Measurements from ENCODE around the gene TDRD6. TPM values are rescaled to one million over a fixed set of nuclear protein-coding genes. Genes with fewer than 3 reads are reported as not detected.

Gene TDRD6
- total and polyA plus RNA-seq, 5 donors from 2014 or later = not detected

GRCh38 chr6:46748940-46749503 is 61.3 kb downstream of the TDRD6 start:
- Histone ChIP-seq H3K27me3 (ENCODE audit: control insufficient read depth, insufficient read depth, low read length) (no peaks in the 10 kb centered on the region), H3K4me3 (ENCODE audit: low read depth, low read length) (no peak overlapping the region), H3K27ac (ENCODE audit: insufficient read depth, low read length, poor library complexity, severe bottlenecking) (no peak overlapping the region), H3K4me1 (ENCODE audit: control insufficient read depth, insufficient read depth, low read length, poor library complexity, severe bottlenecking) (no peaks in the 10 kb centered on the region), H3K36me3 (ENCODE audit: control insufficient read depth, insufficient read depth, low read length) (no peaks in the 10 kb centered on the region), H3K9me3 (ENCODE audit: control insufficient read depth in 2 of 2, low read length in 2 of 2) (no peaks in the 10 kb centered on the region)
- Mint-ChIP-seq H3K4me3 (no peak overlapping the region), H3K36me3 (no peaks in the 10 kb centered on the region), H3K27me3 (no peaks in the 10 kb centered on the region), H3K9me3 (peaks cover 0 to 5% (median 0%) of the 10 kb centered on the region in 7 donors), H3K4me1 (no peaks in the 10 kb centered on the region), H3K27ac (no peak overlapping the region)
- DNase-seq (no peak), ATAC-seq (ENCODE audit: low read depth in 2 of 2) (no peak)

DNA sequence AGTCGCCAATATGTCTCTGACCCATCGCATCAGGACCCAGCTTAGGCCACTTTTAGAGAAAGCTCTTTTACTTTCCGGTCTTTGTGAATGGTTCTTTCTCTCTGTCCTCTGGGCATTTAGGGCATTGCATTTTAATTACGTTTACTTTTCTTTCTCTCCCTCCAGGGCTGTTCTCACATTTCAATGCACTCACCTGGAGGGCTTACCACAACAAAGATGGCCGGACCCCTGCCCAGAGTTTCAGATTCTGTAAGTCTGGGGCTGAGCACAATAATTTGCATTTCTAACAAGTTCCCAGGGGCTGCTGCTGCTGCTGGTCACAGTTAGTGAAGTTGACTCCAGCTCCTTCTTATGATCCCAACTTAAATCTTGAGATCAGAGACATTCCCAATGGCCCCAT is 62.0 kb downstream of the TDRD6 start:
- Histone ChIP-seq H3K4me1 (ENCODE audit: control insufficient read depth, insufficient read depth, low read length, poor library complexity, severe bottlenecking) (no peaks in the 10 kb centered on the region), H3K9me3 (ENCODE audit: control insufficient read depth in 2 of 2, low read length in 2 of 2) (no peaks in the 10 kb centered on the region), H3K4me3 (ENCODE audit: low read depth, low read length) (no peak overlapping the region), H3K36me3 (ENCODE audit: control insufficient read depth, insufficient read depth, low read length) (no peaks in the 10 kb centered on the region), H3K27ac (ENCODE audit: insufficient read depth, low read length, poor library complexity, severe bottlenecking) (no peak overlapping the region), H3K27me3 (ENCODE audit: control insufficient read depth, insufficient read depth, low read length) (no peaks in the 10 kb centered on the region)
- DNase-seq = no peak
- Mint-ChIP-seq H3K27ac (no peak overlapping the region), H3K4me1 (no peaks in the 10 kb centered on the region), H3K27me3 (no peaks in the 10 kb centered on the region), H3K9me3 (peaks cover 0 to 3% (median 0%) of the 10 kb centered on the region in 7 donors), H3K36me3 (no peaks in the 10 kb centered on the region), H3K4me3 (no peak overlapping the region)
- no peak for ATAC-seq (ENCODE audit: low read depth in 2 of 2)

DNA sequence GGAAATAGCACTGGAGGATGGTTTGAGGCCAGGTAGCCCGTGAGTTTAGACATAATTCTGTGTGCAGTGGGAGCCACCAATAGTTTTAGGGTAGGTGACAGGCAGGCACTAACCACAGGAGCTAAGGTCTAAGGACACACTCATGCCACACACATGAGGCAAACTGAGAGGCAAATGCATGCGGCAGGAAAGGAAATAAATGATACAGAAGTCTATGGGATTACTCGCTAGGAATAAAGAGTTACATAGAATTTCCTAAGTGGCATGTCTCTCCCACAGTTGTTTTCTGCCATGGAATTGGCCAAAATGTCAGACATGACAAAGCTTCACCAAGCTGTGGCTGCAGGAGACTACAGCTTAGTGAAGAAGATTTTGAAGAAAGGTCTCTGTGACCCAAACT is 64.0 kb downstream of the TDRD6 start:
- no peak overlapping the region for H3K27ac ChIP-seq (ENCODE audit: insufficient read depth, low read length, poor library complexity, severe bottlenecking)
- no peaks in the 10 kb centered on the region for H3K36me3 ChIP-seq (ENCODE audit: control insufficient read depth, insufficient read depth, low read length)
- no peaks in the 10 kb centered on the region for H3K9me3 Mint-ChIP-seq
- H3K4me1 Mint-ChIP-seq = no peaks in the 10 kb centered on the region
- no peaks in the 10 kb centered on the region for H3K27me3 ChIP-seq (ENCODE audit: control insufficient read depth, insufficient read depth, low read length)
- H3K4me3 Mint-ChIP-seq = no peak overlapping the region
- no peak for ATAC-seq (ENCODE audit: low read depth in 2 of 2)
- no peaks in the 10 kb centered on the region for H3K9me3 ChIP-seq (ENCODE audit: control insufficient read depth in 2 of 2, low read length in 2 of 2)
- no peak for DNase-seq
- H3K36me3 Mint-ChIP-seq = no peaks in the 10 kb centered on the region
- no peak overlapping the region for H3K27ac Mint-ChIP-seq
- H3K27me3 Mint-ChIP-seq = no peaks in the 10 kb centered on the region
- H3K4me1 ChIP-seq (ENCODE audit: control insufficient read depth, insufficient read depth, low read length, poor library complexity, severe bottlenecking) = no peaks in the 10 kb centered on the region
- H3K4me3 ChIP-seq (ENCODE audit: low read depth, low read length) = no peak overlapping the region

Other genes with a start within 250 kb of the TDRD6 start
- gene RCAN2, start 196.4 kb upstream of the TDRD6 start, total RNA-seq = not detected
- gene RCAN2, start 196.4 kb upstream of the TDRD6 start, polyA plus RNA-seq = under 1 TPM in 2 of 4 donors, not detected in 2; 0.08 to 0.14 TPM
- not detected for gene CYP39A1, start 35.1 kb upstream of the TDRD6 start, total RNA-seq
- under 1 TPM in 1 of 4 donors, not detected in 3; 0.33 TPM for gene CYP39A1, start 35.1 kb upstream of the TDRD6 start, polyA plus RNA-seq
- 0.54 TPM for gene SLC25A27, start 34.9 kb upstream of the TDRD6 start, total RNA-seq
- gene SLC25A27, start 34.9 kb upstream of the TDRD6 start, polyA plus RNA-seq = under 1 TPM in 1 of 4 donors, not detected in 3; 0.15 TPM
- not detected for gene PLA2G7, start 47.5 kb downstream of the TDRD6 start, total RNA-seq
- not detected for gene PLA2G7, start 47.5 kb downstream of the TDRD6 start, polyA plus RNA-seq
- not detected for gene ANKRD66, start 59.0 kb downstream of the TDRD6 start, total RNA-seq
- not detected for gene ANKRD66, start 59.0 kb downstream of the TDRD6 start, polyA plus RNA-seq
- not detected for gene MEP1A, start 105.5 kb downstream of the TDRD6 start, total RNA-seq
- gene MEP1A, start 105.5 kb downstream of the TDRD6 start, polyA plus RNA-seq = not detected
- not detected for gene ADGRF5, start 234.1 kb downstream of the TDRD6 start, total RNA-seq
- gene ADGRF5, start 234.1 kb downstream of the TDRD6 start, polyA plus RNA-seq = not detected

All from CD4-positive, CD25-positive, alpha-beta regulatory T cell (primary cell).